CMK (cell line): ENCODE measurements around the gene KIF2A.
A peak's percentile ranks its signal among the peaks of the same experiment; 100 is the strongest.

ENCODE experiments used
- DNase-seq: peaks from one replicate; pipeline ENCODE4 v3.0.0-alpha.2; 2010; ENCODE audit warnings: low read depth

Gene KIF2A

DNA sequence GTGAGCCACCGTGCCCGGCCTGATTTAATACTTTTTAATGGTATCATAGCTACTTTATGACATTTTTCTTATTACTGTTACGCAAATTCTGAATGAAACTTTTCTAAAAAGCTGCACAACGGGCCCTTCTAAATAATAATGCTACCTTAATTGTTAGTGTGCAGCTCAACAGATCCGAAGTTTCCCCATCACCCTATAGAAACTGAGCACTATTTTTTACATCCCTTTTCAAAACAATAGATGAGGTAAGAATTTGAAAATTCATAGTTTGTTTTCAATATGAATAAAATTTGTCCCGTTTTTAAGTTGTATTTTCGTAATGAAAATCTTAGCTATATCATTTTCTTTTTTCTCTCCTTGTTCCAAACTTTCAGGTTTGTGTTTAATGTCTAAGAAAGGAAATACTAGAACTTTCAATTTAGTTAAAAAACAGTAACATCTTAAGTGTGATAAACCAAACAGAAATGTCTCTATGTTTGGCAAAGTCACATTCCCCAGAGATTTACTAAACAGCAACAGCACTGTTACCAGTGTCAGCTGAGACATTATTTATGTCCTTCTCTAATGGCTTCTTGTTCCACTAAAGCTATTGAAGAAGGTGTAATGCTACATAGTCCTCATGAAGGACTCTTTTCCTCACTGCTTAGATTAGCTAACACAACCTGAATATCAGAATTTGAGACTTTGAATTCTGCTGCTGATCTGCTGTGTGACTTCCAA lies 22.9 kb downstream of the KIF2A start:
- no peak for DNase-seq

DNA sequence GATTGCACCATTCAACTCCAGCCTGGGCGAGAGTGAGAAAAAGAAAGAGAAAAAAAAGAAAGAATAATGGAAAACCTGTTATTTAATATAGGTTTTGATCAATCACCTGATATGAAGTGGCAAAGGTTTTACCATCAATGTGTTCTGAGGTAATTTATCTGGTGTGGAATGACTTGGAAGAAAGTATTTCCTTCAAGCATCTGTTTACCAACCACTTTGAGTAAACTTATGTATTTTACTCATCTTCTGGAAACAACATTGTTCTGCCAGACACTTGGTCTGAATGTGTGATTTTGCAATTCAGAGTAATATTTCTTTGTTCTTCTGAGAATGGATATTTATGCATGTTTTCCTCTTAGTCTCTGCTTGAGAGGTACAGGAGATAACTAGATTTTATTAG lies 24.3 kb downstream of the KIF2A start:
- DNase-seq = no peak

DNA sequence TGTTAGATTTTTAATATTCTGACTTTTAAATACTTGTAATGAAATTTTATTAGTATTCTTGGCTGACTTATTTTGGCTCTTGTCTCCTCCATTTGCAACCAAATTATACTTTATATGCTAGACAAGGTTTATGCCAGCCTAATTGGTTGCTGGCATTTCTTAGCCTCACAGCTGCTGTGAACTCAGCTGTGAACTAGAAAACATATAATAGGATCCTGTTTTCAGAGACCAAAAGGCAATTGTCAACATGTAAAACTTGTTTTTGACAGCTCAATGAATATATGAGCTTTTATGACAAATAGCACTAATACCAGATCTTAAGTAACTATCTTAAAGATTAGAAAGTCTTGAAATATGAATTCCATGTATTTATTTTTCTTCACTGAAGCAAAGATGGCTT lies 25.9 kb downstream of the KIF2A start:
- no peak for DNase-seq

DNA sequence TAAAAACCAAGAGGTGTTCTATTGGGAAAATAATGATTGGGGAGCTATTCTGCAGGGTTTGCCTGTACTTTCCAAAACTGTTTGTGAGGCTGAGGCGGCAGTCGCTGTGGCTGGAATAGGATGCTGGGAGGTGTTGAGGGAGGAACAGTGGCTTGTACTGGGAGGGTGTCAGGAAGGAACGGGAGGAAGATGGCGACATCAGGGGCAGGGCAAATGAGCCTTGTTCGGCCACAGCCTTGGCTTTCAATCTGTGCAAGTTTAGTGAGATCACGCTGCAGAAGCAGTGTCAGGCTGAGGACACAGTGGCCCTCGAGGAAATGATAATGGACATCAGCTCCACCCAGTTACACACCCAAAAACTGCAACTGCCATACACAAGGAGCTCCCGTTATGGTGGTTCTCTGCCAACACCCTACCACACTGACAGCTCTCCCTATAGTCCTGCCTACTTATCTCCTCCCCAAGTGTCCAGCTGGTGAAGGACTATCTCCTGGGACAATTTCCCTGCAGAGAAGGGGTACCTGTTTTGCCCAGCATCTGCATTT lies 27.3 kb downstream of the KIF2A start:
- DNase-seq = no peak

DNA sequence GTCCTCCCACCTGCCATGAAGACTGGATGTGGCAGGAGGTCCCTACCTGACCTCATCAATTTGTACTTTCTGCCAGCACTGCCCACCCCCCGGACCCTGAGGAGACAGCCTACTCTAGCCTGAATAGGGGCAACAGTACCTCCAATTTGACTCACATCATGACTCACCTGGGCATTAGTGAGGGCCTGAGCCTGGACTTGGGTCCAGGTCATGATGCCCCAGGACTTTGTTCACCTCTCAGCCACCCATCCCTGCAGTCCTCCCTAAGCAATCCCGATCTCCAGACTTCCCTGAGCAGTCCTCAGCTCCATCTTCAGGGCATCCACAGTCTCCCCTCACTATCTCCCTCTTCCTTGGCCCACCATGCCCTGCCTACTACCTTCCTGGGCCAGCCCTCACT lies 28.1 kb downstream of the KIF2A start:
- no peak for DNase-seq

DNA sequence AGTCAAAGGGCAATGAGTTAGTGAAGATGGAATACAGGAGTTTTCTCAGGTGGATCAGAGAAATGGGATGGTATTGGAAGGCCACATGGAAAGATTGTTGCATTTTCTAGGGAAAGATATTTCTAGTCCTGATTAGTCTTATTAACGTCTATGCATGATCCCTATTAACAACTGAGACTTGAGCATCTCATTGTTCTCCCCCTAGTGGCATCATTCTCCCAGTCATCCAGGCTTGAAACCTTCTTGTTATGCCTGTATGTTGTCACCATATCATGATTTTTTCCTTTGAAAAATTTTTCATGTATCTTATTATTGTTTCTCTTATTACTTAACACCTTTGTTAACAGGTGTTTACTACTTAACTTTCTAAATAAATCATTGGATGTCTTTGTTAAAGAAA lies 34.4 kb downstream of the KIF2A start:
- DNase-seq = no peak

DNA sequence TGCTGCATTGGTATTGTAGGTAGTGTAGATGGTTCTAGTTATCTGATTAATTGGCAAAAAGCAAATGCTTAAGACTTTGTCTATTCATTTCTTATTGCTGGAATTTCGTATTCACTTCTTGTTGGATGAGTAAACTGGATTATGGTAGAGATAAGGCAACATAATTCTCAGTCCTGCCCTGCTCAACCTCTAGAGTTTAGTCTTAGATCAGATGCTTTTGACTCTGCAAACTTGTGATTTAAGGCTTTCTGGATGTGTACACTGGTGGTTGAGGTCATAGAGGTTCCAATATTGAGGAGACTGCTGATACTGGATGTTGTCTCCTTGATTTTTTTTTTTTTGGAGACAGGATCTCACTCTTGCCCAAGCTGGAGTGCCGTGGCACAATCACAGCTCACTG lies 35.0 kb downstream of the KIF2A start:
- no peak for DNase-seq

DNA sequence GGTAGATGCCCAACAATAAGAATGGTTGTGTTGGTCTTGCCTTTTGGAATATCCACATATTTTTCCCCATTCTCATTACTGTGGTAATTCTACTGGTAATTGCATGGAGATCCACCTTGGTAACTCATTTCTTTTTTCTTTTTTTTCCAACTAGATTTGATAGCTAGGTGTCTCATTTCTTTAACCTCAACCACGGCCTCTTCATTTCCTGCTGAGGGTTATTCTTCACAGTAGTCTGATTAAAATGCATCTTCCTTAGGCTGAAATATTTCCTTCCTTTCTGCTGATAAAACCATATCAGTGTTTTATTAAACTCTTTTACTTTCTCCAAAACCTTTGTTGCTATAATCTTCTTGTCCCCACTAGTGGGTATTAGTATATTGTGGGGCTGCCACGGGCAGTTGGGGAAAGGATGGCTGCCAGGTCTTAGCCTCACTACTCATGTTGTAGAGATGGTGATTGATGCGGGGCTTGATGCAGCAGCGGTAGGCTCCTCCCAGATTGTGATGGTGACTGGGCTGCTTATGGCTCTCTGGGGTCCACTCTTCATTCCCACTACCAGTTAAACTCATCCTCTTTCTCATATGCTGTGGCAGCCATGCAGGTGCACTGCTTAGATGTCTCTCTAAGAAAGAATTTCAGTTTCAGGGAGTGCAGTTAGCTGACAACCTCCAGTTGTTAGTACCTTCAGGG lies 35.9 kb downstream of the KIF2A start:
- DNase-seq = no peak

DNA sequence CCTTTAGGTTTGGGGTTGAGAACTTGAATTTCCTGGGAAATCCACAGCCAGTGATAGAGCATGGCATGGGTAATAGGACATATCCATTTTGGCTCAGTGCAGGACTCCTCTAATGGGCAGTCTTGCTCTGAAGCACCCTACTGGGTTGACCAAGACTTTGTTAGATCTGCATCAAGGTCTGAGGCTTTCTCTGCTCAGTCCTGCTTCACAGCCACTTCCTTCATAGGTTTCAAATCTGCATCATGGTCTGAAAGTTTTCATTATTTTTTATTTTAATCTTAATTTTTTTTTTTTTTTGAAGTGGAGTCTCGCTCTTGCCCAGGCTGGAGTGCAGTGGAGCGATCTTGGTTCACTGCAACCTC lies 36.5 kb downstream of the KIF2A start:
- DNase-seq = no peak

DNA sequence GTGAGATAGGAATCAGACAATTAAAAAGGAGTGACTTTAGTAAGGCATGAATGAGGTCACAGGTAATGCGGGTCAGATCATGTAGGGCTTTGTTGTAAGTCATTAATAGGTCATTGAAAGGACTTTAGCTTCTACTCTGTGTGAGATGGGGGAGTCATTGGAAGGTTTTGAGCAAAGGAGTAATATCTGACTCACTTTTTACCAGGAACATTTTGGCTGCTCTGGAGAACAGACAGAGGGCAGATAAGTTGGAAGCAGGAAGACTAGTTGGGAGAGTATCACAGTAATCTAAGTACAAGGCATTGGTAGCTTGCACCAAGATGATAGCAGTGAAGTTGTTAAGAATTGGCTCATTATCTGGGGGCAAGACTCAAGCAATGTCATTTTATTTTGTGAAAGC lies 37.4 kb downstream of the KIF2A start:
- DNase-seq = no peak

DNA sequence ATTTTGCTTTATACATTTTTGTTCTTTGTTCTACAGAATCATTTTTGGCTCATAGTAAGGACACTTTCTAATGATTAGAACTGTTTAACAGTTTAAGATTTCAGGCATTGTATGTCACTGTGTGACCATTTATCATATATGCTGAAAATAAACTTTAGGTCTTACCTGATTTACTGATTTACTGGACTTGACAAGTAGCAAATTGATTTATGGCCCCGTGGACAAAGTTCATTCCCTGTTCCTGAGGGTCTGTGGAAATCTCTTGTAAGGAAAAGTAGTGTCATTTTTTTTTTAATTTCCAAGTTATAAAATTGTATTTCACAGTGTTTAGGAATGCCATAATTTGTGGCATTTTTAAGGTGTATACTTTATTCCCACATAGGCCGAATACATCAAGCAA lies 40.7 kb downstream of the KIF2A start:
- DNase-seq = no peak

DNA sequence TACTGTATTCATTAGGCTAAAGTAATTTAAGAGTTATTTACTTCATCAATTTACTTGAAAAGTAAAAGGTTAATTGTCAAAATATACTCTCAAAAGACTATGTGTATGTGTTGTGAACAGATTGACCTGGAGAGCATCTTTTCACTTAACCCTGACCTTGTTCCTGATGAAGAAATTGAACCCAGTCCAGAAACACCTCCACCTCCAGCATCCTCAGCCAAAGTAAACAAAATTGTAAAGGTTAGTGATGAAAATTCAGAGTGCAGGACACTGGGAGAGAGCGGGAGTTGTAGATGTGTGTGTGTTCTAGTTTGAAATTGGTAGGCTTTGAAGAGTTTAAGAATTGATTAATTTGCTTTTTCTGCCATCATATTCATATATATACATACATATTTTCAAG lies 41.9 kb downstream of the KIF2A start:
- no peak for DNase-seq

DNA sequence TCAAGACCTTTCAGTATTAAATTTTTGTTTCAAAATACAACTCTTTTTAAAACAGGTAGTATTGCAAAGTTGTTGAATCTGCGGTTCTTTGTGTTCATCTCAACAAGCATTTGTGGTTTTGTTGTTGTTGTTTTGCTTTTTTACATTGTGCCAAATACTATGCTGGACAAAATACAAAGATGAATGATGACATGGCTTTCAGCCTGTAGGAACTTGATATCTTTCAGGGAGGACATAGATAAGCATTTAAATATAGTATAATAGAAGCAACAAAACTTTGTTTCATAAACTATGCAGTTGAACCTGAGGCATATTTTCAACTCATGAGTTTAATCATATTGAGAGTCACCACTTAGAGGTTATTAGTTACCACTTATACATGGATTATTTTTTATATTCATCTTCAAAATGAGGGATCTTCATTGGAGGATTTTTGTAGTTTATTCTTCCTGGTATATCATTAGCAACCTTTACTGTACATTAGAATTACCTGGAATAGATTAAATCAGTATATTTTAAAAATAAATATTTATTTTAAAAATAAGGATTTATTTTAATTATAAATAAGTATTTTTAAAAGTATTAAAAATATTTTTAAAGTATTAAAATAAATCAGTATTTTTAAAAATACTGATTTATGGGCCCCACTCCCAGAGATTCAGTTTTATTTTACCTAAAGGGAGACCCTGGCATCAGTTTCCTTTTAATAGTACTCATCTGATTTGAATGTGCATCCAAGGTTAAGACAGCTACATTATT lies 42.9 kb downstream of the KIF2A start:
- DNase-seq = no peak

DNA sequence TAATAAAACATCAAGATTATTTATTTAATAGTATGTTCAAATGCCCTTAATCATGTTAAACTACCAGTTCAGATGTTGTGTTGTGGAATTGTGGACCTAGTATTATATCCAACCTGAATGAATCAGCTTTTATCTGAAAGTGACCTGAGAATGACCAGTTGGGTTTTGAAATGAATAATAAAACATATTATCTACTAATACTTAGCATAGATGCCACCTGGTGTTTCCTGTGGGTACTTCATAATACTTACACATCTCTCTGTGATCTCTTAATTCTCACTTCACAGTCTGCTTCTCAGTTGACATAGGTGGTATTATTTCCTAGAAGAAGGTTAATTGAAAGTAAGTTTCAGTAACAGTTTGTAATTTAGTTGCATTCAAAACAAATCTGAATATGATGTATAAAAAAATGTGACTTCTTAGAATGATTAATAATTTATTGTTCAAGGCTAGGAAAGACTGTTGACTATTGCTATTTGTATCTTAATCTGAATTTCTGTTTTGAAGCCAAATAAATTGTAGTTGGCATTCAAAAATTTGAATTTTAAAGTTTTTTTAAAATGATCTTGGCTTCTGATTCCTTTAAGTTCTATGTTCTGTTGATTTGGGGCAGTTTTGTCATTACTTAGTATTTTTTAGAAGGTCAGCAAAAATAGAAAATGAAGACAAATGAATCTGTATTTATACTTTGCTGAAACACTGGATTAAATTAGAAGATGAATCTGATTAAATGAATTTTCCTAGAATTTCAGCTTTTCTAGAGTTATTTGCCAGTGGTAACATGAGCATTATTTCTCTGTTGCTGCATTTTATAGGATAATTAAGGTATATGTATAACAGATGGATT lies 48.2 kb downstream of the KIF2A start:
- peak; percentile 5 for DNase-seq

DNA sequence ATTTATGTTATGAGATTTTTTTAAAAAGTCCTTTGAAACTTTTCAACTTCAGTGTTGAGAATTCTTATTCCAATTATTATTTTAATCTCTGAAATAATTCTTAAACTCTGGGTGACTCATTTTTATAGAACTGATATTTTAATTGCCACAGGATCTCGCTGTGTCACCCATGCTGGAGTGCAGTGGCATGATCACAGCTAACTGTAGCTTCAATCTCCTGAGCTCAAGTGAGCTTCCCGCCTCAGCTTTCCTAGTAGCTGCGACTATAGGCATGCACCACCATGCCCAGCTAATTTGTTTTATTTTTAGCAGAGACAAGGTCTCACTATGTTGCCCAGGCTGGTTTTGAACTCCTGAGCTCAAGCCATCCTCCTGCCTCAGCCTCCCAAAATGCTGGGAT lies 56.7 kb downstream of the KIF2A start:
- no peak for DNase-seq

DNA sequence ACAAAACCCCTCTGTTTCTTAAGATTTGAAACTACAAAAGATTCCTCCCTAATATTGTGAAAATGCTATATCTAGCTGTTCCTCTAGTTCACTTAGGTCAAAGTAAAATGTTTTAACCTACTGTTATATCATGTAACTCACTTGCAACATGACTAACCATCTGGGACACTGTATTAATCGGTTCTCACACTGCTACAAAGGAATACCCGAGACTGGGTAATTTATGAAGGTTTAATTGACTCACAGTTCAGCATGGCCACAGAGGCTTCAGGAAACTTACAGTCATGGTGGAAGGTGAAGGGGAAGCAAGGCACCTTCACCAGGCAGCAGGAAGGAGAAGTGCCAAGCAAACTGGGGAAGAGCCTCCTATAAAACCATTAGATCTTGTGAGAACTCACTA lies 63.0 kb downstream of the KIF2A start:
- DNase-seq = no peak

DNA sequence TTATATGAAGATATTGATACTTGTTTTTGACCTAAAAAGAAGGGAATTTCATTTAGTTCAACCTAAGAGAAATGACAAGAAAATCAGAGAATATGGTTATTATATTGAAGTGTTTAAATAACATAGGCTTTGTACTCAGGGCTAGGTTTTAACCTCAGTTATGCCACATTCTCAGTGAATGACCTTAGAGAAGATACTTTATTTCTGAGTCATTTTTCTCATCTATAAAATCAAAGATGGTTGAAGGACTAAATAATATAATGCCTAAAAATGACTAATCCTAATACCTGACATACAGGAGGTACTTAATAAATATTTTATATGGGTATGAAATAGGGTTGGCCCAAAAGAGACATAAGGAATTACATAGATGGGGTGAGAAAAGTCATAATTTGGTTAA lies 65.4 kb downstream of the KIF2A start:
- no peak for DNase-seq

DNA sequence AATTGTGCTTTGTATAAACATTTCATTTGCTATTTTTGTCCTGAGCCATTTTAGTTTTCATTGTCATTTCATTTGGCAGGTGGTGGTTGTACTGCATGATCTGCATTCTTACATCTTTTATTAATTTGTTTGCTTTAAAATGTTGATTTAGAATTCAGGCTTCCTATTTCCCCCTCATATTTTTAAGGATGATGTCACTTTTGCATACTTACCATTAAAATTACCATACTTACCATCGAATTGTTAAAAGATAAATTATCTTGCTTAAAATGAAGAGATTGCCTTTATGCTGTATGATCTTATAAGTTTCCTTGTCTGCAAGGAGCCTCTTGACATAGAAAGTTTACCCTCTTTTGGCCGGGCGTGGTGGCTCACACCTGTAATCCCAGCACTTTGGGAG lies 66.6 kb downstream of the KIF2A start:
- no peak for DNase-seq

DNA sequence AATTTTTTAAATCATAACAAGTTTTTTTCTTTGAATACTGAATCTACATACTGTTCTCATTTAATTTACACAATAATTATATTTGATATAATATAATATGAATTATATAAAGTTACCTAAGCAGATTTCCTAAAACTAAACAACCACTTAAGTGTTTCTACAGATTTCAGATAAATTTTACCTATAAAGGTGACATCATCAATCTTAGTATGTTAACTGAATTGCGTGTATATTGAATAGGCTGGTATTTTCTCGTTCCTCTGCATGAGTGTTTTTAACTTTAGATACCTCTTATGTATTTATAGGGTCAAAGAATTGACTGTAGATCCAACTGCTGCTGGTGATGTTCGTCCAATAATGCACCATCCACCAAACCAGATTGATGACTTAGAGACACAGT lies 67.4 kb downstream of the KIF2A start:
- DNase-seq = no peak

DNA sequence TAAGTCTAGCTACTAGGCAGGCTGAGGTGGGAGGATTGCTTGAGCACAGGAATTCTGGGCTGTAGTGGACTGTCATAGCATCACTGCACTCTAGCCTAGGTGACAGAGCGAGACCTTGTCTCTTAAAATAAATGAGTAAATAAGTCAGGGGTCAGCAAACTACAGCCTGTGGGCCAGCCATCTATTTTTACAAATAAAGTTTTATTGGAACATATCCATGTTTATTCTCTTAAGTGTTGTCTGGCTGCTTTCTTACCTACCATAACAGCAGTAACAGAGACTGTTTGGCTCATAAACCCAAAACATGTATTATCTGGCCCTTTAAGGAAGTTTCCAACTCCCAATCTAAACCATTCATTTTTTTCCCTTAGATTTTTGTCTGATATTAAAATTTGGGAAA lies 68.1 kb downstream of the KIF2A start:
- no peak for DNase-seq

DNA sequence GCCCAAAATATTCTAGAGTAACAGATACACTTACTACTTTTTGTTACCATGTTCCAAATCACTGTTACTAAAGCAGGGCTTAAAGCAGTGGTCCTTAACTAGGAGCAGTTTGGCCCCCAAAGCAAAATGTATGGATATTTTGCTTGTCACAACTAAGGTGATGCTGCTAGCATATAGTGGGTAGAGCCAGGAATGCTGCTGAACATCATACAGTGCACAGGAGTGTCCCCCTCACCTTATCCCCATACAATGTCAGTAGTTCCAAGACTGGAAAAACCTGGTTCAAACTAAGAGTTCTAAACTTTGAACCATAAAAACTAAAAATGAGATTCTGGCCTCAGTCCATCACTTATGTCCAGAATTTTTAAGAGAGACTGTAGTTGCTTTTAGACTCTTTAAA lies 69.6 kb downstream of the KIF2A start:
- no peak for DNase-seq

DNA sequence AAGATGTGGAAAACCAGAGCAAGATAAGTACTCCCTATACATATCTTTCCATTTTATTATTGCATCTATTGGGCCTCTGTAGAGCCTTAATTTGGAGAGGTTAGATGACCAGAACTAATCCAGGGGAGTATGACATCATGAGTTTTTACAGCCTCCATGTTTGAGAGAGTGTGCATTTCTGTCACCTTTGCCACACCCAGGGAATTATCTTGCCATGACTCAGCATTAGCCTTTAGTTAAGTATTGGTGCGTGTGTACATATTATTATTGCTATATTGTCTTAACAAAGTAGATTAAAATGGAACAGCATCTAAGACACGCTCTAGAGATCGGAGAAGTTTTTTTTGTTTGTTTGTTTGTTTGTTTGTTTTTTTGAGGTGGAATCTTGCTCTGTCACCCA lies 70.1 kb downstream of the KIF2A start:
- DNase-seq = no peak
